OCI-LY3 (cell line): ENCODE results near the gene HMX1.

Experiments
- H2AFZ ChIP-seq: fragments of 200-600, 300-600 bp; shearing (Covaris generic); 2 replicates; pipeline ENCODE4 v1.6.0; 2014; ENCODE audit warnings: antibody characterized with exemption, low read depth, low read length
- H3K27ac ChIP-seq: fragments of 200-600, 300-600 bp; sonication (generic); 2 replicates; pipeline ENCODE4 v1.5.1; 2014; ENCODE audit warnings: mild to moderate bottlenecking, low read length, moderate library complexity, mixed read lengths
- H3K27me3 ChIP-seq: fragments of 200-600, 300-600 bp; sonication (generic); 2 replicates; pipeline ENCODE4 v1.6.1; 2014; ENCODE audit warnings: low read depth, low read length, mixed read lengths
- H3K36me3 ChIP-seq: fragments of 200-600, 300-600 bp; sonication (generic); replicated peaks from 2 replicates; pipeline ENCODE3; 2014; ENCODE audit warnings: low read depth, low read length, mixed read lengths
- H3K4me1 ChIP-seq: fragments of 300-600, 200-600 bp; sonication (generic); 2 replicates; pipeline ENCODE4 v1.6.1; 2014; ENCODE audit warnings: low read length, mixed read lengths
- H3K4me2 ChIP-seq: fragments of 200-600, 300-600 bp; sonication (generic); 2 replicates; pipeline ENCODE4 v1.6.1; 2014; ENCODE audit warnings: low read length, mixed read lengths
- H3K4me3 ChIP-seq: fragments of 300-600, 200-600 bp; sonication (generic); 2 replicates; pipeline ENCODE4 v1.5.1; 2014; ENCODE audit warnings: antibody characterized with exemption, mild to moderate bottlenecking, low read length, moderate library complexity
- H3K79me2 ChIP-seq: fragments of 300-600, 200-600 bp; shearing (Covaris generic); 2 replicates; pipeline ENCODE4 v1.6.1; 2014; ENCODE audit warnings: mild to moderate bottlenecking, low read length, mixed read lengths
- H3K9ac ChIP-seq: fragments of 300-600, 200-600 bp; shearing (Covaris generic); 2 replicates; pipeline ENCODE4 v1.6.0; 2014; ENCODE audit warnings: mild to moderate bottlenecking, low read length, moderate library complexity
- H3K9me3 ChIP-seq: fragments of 200-600, 300-600 bp; shearing (Covaris generic); 2 replicates; pipeline ENCODE4 v1.6.1; 2014; ENCODE audit warnings: low read length, mixed read lengths; ENCODE audit not compliant: insufficient read depth
- H4K20me1 ChIP-seq: fragments of 200-600, 300-600 bp; sonication (generic); 2 replicates; pipeline ENCODE4 v1.6.1; 2016; ENCODE audit warnings: low read length, mixed read lengths; ENCODE audit not compliant: insufficient read depth
- CTCF ChIP-seq: fragments of 200-600, 300-600 bp; sonication (generic); IDR thresholded peaks from 2 replicates; pipeline ENCODE4 v1.5.1; 2014; ENCODE audit warnings: antibody characterized with exemption, low read length, low read depth
- EZH2phosphoT487 ChIP-seq: fragments of 200-600 bp; shearing (Covaris generic); IDR thresholded peaks from 2 replicates; pipeline ENCODE4 v1.6.1; 2018; ENCODE audit warnings: antibody characterized with exemption, mixed run types, low read depth

The HMX1 gene

GRCh38 chr4:8848507-8849265, 23.0 kb downstream of the HMX1 start:
- H3K4me3 ChIP-seq, result no peak overlapping the region
- no peaks in the 10 kb centered on the region for H3K36me3 ChIP-seq
- TF ChIP-seq EZH2phosphoT487 (no peak), CTCF (no peak)
- H2AFZ ChIP-seq, result no peak overlapping the region
- no peak overlapping the region for H3K4me2 ChIP-seq
- no peak overlapping the region for H3K9ac ChIP-seq
- H3K79me2 ChIP-seq, result no peaks in the 10 kb centered on the region
- H3K4me1 ChIP-seq, result peaks cover 16% of the 10 kb centered on the region
- no peaks in the 10 kb centered on the region; the same call in 1 of the 2 replicates for H3K9me3 ChIP-seq
- no peaks in the 10 kb centered on the region; the same call in 1 of the 2 replicates for H3K27me3 ChIP-seq
- H3K27ac ChIP-seq, result no peak overlapping the region
- H4K20me1 ChIP-seq, result no peaks in the 10 kb centered on the region

- no peaks in the 10 kb centered on the region for H3K36me3 ChIP-seq
- peaks cover 16% of the 10 kb centered on the region for H3K4me1 ChIP-seq
- H3K27ac ChIP-seq, result no peak overlapping the region
- H3K9me3 ChIP-seq, result no peaks in the 10 kb centered on the region; the same call in 1 of the 2 replicates
- H4K20me1 ChIP-seq, result no peaks in the 10 kb centered on the region
- H2AFZ ChIP-seq, result no peak overlapping the region
- no peak for TF ChIP-seq CTCF
- TF ChIP-seq EZH2phosphoT487, result no peak
- no peak overlapping the region for H3K9ac ChIP-seq
- no peak overlapping the region for H3K4me3 ChIP-seq
- H3K27me3 ChIP-seq, result no peaks in the 10 kb centered on the region; the same call in 1 of the 2 replicates
- no peak overlapping the region for H3K4me2 ChIP-seq
- H3K79me2 ChIP-seq, result no peaks in the 10 kb centered on the region
These were observed 23.9 kb downstream of the HMX1 start for GRCh38 chr4:8847764-8848163.

GRCh38 chr4:8847331-8847730, 24.3 kb downstream of the HMX1 start:
- Histone ChIP-seq H3K27ac (no peak overlapping the region), H3K4me2 (no peak overlapping the region), H3K36me3 (no peaks in the 10 kb centered on the region), H3K4me3 (no peak overlapping the region), H3K27me3 (no peaks in the 10 kb centered on the region; the same call in 1 of the 2 replicates), H4K20me1 (no peaks in the 10 kb centered on the region), H3K79me2 (no peaks in the 10 kb centered on the region), H3K9me3 (no peaks in the 10 kb centered on the region; the same call in 1 of the 2 replicates), H3K9ac (no peak overlapping the region), H3K4me1 (peaks cover 16% of the 10 kb centered on the region), H2AFZ (no peak overlapping the region)
- no peak for TF ChIP-seq EZH2phosphoT487
- TF ChIP-seq CTCF, result no peak

- Histone ChIP-seq H4K20me1 (no peaks in the 10 kb centered on the region), H3K9me3 (no peaks in the 10 kb centered on the region; the same call in 1 of the 2 replicates), H3K27me3 (no peaks in the 10 kb centered on the region; the same call in 1 of the 2 replicates), H2AFZ (no peak overlapping the region), H3K4me3 (no peak overlapping the region), H3K27ac (no peak overlapping the region), H3K4me2 (peak overlapping the region; percentile 13; the same call in 1 of the 2 replicates), H3K36me3 (no peaks in the 10 kb centered on the region), H3K79me2 (no peaks in the 10 kb centered on the region), H3K4me1 (peaks cover 16% of the 10 kb centered on the region), H3K9ac (no peak overlapping the region)
- TF ChIP-seq EZH2phosphoT487 (no peak), CTCF (no peak)
These were observed 24.8 kb downstream of the HMX1 start for GRCh38 chr4:8846826-8847225.
